ENCODE measurements around the gene PROM1.

The PROM1 gene

GRCh38 chr4:15995826-15996225, 88.0 kb downstream of the PROM1 start:
- no peak for DNase-seq (ENCODE audit: low read depth in 1 of 2, low spot score in 1 of 2)

GRCh38 chr4:15992167-15992485, 91.7 kb downstream of the PROM1 start:
- DNase-seq (ENCODE audit: low read depth in 1 of 2, low spot score in 1 of 2) = no peak

GRCh38 chr4:15990570-15991285, 93.1 kb downstream of the PROM1 start:
- no peak for DNase-seq (ENCODE audit: low read depth in 1 of 2, low spot score in 1 of 2)

GRCh38 chr4:15989424-15989823, 94.4 kb downstream of the PROM1 start:
- DNase-seq (ENCODE audit: low read depth in 1 of 2, low spot score in 1 of 2) = no peak

GRCh38 chr4:15988222-15988621, 95.6 kb downstream of the PROM1 start:
- DNase-seq (ENCODE audit: low read depth in 1 of 2, low spot score in 1 of 2) = no peak

- no peak for DNase-seq (ENCODE audit: low read depth in 1 of 2, low spot score in 1 of 2)
Observed at GRCh38 chr4:15986907-15987306, 96.9 kb downstream of the PROM1 start.

GRCh38 chr4:15983610-15984009, 100.2 kb downstream of the PROM1 start:
- no peak for DNase-seq (ENCODE audit: low read depth in 1 of 2, low spot score in 1 of 2)

- DNase-seq (ENCODE audit: low read depth in 1 of 2, low spot score in 1 of 2) = no peak
Observed at GRCh38 chr4:15982842-15983524, 100.8 kb downstream of the PROM1 start.

GRCh38 chr4:15976456-15977447, 107.1 kb downstream of the PROM1 start:
- no peak for DNase-seq (ENCODE audit: low read depth in 1 of 2, low spot score in 1 of 2)

GRCh38 chr4:15971068-15971801, 112.6 kb downstream of the PROM1 start:
- DNase-seq (ENCODE audit: low read depth in 1 of 2, low spot score in 1 of 2) = no peak

GRCh38 chr4:15968551-15969300, 115.1 kb downstream of the PROM1 start:
- DNase-seq (ENCODE audit: low read depth in 1 of 2, low spot score in 1 of 2) = no peak

GRCh38 chr4:15965325-15965724, 118.5 kb downstream of the PROM1 start:
- no peak for DNase-seq (ENCODE audit: low read depth in 1 of 2, low spot score in 1 of 2)

GRCh38 chr4:15964159-15964558, 119.7 kb downstream of the PROM1 start:
- no peak for DNase-seq (ENCODE audit: low read depth in 1 of 2, low spot score in 1 of 2)

GRCh38 chr4:15963576-15963975, 120.2 kb downstream of the PROM1 start:
- DNase-seq (ENCODE audit: low read depth in 1 of 2, low spot score in 1 of 2) = no peak

GRCh38 chr4:15963001-15963451, 120.8 kb downstream of the PROM1 start, which contains the start of gene FGFBP2:
Gene FGFBP2 (minus strand): TSS chr4:15963175. CDS start chr4:15963129, 46 bp downstream.
- DNase-seq (ENCODE audit: low read depth in 1 of 2, low spot score in 1 of 2) = peak in 1 of 2 donors; percentile 41

- DNase-seq (ENCODE audit: low read depth in 1 of 2, low spot score in 1 of 2) = no peak
Observed at GRCh38 chr4:15961781-15962510, 121.9 kb downstream of the PROM1 start.

GRCh38 chr4:15958562-15958961, 125.3 kb downstream of the PROM1 start:
- DNase-seq (ENCODE audit: low read depth in 1 of 2, low spot score in 1 of 2) = no peak

GRCh38 chr4:15956179-15956850, 127.5 kb downstream of the PROM1 start:
- peak; percentile 56 to 82 for DNase-seq (ENCODE audit: low read depth in 1 of 2, low spot score in 1 of 2)

GRCh38 chr4:15955670-15956069, 128.2 kb downstream of the PROM1 start:
- no peak for DNase-seq (ENCODE audit: low read depth in 1 of 2, low spot score in 1 of 2)
